ENCODE measurements around the gene GPC3. TPM values are rescaled to one million over a fixed set of nuclear protein-coding genes. Genes with fewer than 3 reads are reported as not detected.

Gene GPC3
- total RNA-seq, 1 donor from 2014 or later: 1,039 TPM

DNA sequence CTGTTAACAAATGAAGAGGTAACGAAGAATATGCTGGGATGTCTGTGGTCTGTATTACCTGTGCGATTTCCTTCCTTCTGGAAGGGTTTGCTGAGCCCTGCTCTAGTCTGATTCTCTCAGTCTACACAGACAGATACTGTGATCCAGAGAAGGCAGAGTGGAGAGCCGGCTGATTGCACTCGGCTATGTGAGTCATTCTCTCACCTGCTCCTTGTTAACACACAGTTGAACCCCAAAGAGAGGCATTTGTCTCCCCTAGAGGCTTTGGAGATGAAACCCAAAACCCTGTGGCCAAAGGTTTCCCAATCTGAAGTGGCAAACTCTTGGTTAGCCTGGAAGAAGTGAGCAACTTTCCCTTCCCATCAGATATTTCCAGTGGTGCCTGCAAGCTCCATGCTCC lies 492.0 kb downstream of the GPC3 start:
- Histone ChIP-seq H3K4me3 (no peak overlapping the region), H3K27me3 (no peaks in the 10 kb centered on the region), H3K36me3 (no peaks in the 10 kb centered on the region), H3K9ac (no peak overlapping the region), H2AFZ (replicated peaks) (no peak overlapping the region), H3K4me2 (no peak overlapping the region), H4K20me1 (ENCODE audit: low read depth) (no peaks in the 10 kb centered on the region), H3K79me2 (ENCODE audit: low read depth) (no peaks in the 10 kb centered on the region), H3K9me3 (ENCODE audit: low read depth) (no peaks in the 10 kb centered on the region), H3K4me1 (no peaks in the 10 kb centered on the region), H3K27ac (no peak overlapping the region), H3F3A (ENCODE audit: low read depth) (no peaks in the 10 kb centered on the region)
- Mint-ChIP-seq H3K36me3 (no peaks in the 10 kb centered on the region), H3K9me3 (no peaks in the 10 kb centered on the region), H3K27me3 (ENCODE audit: insufficient read depth, low read depth) (peaks cover 4% of the 10 kb centered on the region), H3K4me3 (no peak overlapping the region), H3K27ac (no peak overlapping the region), H3K4me1 (peaks cover 9% of the 10 kb centered on the region)
- TF ChIP-seq EZH2phosphoT487 (IDR thresholded peaks at IDR 0.05): no peak
- TF ChIP-seq EZH2 (IDR thresholded peaks at IDR 0.05): no peak
- TF ChIP-seq, protein P1, sequence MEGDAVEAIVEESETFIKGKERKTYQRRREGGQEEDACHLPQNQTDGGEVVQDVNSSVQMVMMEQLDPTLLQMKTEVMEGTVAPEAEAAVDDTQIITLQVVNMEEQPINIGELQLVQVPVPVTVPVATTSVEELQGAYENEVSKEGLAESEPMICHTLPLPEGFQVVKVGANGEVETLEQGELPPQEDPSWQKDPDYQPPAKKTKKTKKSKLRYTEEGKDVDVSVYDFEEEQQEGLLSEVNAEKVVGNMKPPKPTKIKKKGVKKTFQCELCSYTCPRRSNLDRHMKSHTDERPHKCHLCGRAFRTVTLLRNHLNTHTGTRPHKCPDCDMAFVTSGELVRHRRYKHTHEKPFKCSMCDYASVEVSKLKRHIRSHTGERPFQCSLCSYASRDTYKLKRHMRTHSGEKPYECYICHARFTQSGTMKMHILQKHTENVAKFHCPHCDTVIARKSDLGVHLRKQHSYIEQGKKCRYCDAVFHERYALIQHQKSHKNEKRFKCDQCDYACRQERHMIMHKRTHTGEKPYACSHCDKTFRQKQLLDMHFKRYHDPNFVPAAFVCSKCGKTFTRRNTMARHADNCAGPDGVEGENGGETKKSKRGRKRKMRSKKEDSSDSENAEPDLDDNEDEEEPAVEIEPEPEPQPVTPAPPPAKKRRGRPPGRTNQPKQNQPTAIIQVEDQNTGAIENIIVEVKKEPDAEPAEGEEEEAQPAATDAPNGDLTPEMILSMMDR (IDR thresholded peaks at IDR 0.05): no peak
- DNase-seq (ENCODE audit: low spot score): no peak

DNA sequence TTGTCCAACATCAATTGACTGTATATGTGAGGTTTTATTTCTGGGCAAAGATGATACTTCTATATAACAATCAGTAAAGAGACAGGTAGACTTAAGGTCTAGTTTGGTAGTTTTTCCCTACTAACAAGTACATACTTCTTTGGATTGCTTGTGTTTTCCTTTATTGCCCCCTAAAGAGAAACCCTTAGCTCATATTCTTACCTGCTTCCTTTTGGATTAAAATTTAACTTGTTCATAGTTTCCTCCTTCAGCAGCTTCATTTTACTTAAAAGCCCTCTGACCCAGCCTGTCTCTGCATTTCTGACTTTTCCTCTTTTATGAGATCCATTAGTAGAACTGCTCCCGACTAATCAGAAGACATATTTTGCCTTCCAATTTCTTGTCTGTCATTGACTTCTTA lies 494.4 kb downstream of the GPC3 start:
- Mint-ChIP-seq H3K4me3 (no peak overlapping the region), H3K4me1 (no peaks in the 10 kb centered on the region), H3K9me3 (no peaks in the 10 kb centered on the region), H3K27ac (no peak overlapping the region), H3K36me3 (no peaks in the 10 kb centered on the region), H3K27me3 (ENCODE audit: insufficient read depth, low read depth) (peaks cover 4% of the 10 kb centered on the region)
- Histone ChIP-seq H3K4me2 (no peak overlapping the region), H3K36me3 (no peaks in the 10 kb centered on the region), H3K9ac (no peak overlapping the region), H3F3A (ENCODE audit: low read depth) (no peaks in the 10 kb centered on the region), H3K4me3 (no peak overlapping the region), H2AFZ (replicated peaks) (no peak overlapping the region), H4K20me1 (ENCODE audit: low read depth) (no peaks in the 10 kb centered on the region), H3K79me2 (ENCODE audit: low read depth) (no peaks in the 10 kb centered on the region), H3K27ac (no peak overlapping the region), H3K4me1 (no peaks in the 10 kb centered on the region), H3K9me3 (ENCODE audit: low read depth) (no peaks in the 10 kb centered on the region), H3K27me3 (no peaks in the 10 kb centered on the region)
- TF ChIP-seq EZH2phosphoT487 (IDR thresholded peaks at IDR 0.05): no peak
- TF ChIP-seq EZH2 (IDR thresholded peaks at IDR 0.05): no peak
- TF ChIP-seq, protein P1 (IDR thresholded peaks at IDR 0.05): no peak
- no peak for DNase-seq (ENCODE audit: low spot score)

Small RNA genes within 50 kb of the gene (small RNA-seq; reads per million reads assigned to genes)
- not detected for gene RNU6-203P
